H4 (cell line): ENCODE measurements around the gene THADA. TPM values are rescaled to one million over a fixed set of nuclear protein-coding genes. Genes with fewer than 3 reads are reported as not detected.

Source experiments
- DNase-seq: peaks from one replicate; pipeline ENCODE4 v3.0.0-alpha.2; 2015; ENCODE audit warnings: low spot score
- total RNA-seq: library from RNA; depleted of rRNA; stranded (reverse); fragments of >200 nt; shearing (Covaris generic); gene quantifications from 2 replicates; pipeline ENCODE4 v1.2.3, GENCODE V29; 2014

The THADA gene
- total RNA-seq, 1 experiment from 2014 or later, result 10.9 TPM

- DNase-seq, result no peak
Observed at GRCh38 chr2:43328133-43328532, 267.7 kb downstream of the THADA start.

GRCh38 chr2:43327119-43327518 lies 268.7 kb downstream of the THADA start:
- no peak for DNase-seq

GRCh38 chr2:43326101-43326825 lies 269.6 kb downstream of the THADA start:
- no peak for DNase-seq

GRCh38 chr2:43325107-43325811 lies 270.6 kb downstream of the THADA start:
- no peak for DNase-seq

- no peak for DNase-seq
Observed at GRCh38 chr2:43324259-43325106, 271.4 kb downstream of the THADA start.

GRCh38 chr2:43323857-43324256 lies 272.0 kb downstream of the THADA start:
- DNase-seq, result no peak

- DNase-seq, result no peak
Observed at GRCh38 chr2:43321446-43321845, 274.4 kb downstream of the THADA start.

DNA sequence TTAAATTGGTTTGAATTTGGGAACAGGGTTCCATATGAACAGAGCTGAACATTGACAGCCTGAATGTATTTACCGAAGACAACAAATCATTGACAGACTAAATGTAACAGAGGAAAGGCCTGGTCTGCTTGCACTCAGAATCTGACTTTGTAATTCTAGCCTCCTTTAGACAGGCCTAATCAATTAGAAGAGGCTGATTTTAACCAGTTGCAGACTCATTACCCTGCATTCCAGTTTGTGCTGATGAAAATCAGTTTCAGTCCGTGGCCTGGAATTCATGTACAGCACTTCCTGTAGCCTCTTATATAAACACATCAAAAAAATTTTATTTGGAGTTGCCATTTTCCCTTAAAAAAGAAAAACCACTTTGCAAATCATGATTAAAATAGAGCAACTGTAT lies 276.3 kb downstream of the THADA start:
- no peak for DNase-seq

GRCh38 chr2:43318791-43319190 lies 277.0 kb downstream of the THADA start:
- no peak for DNase-seq

DNA sequence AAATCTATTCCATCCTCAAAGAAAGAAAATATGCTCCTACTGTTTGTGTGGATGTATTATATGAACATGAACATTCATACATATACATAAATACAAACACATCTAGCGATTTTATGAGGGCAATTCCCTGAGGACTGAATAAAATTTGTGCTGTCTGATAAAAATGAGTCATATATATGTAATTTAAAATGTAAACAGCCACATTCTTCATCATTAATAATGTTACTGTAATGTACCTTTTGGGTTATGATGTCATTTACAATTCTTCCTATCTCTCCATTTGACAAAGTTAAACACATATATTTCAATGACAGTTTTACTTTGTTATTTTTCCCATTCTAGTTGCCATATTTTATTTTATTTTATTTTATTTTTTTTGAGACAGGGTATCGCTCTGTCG lies 278.2 kb downstream of the THADA start:
- DNase-seq, result no peak

DNA sequence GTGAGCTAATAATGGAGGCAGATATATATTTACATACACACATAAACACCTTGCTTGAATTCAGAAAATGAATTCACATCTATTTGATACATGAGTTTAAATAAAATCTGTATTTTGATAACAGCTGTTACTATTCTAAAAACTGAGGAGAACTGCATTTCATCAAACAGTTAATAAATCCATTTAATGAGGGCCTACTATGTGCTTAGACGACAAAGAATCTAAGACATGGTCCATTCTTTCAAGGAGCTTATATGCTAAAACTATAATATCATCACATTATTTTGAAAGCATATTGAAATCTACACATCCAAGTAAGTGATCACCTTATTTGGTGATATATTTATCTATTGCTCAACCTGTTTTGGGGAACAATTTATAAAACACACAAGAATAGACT lies 278.6 kb downstream of the THADA start:
- DNase-seq, result no peak

DNA sequence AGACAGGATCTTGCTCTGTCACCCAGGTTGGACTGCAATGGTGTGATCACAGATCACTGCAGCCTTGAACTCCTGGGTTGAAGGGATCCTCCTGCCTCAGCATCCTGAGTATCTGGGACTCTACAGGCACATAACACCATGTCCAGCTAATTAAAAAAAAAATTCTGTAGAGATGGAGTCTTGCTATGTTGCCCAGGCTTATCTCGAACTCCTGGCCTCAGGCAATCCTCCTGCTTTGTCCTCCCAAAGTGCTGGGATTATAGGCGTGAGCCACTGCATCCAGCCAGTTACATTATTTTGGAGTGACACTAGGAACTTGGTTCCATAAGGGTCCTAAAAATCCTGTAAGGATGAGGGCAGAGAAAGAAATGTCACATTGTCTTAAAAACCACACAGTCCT lies 280.4 kb downstream of the THADA start:
- DNase-seq, result no peak

- no peak for DNase-seq
Observed at GRCh38 chr2:43314299-43314927, 281.4 kb downstream of the THADA start.

DNA sequence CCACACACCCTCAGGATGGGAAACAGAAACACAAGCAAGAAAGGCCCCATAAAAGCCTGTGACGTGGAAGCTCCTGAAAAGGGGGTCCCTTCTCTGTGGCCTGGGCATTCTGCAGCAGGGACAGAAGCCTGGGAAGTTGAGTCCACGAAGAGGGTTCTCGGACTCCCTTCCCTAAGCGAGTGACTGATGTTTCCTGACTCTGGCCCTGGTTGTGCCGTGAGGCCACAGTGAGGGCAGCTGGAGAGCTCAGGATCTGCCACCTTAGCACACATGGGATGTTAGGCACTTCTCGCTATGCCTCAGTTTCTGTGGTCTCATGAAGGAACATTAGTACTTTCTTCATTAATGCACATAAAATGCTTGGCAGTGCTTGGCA lies 282.2 kb downstream of the THADA start:
- no peak for DNase-seq

- peak; percentile 81 for DNase-seq
Observed at GRCh38 chr2:43312755-43313641, 282.8 kb downstream of the THADA start.

DNA sequence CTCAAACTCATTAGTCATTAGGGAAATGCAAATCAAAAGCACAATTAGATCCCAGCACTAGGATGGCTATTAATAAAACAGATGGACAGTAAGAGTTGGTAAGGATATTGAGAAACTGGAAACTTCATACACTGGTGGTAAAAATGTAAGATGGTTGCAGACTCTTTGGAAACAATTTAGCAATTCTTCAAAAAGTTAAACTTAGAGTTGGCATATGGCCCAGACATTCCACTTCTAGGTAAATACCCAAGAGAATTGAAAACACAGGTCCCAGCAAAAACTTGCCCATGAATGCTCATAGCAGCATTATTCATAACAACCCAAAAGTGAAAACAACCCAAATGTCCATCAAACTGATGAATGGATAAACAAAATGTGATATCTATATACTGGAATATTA lies 284.6 kb downstream of the THADA start:
- no peak for DNase-seq

DNA sequence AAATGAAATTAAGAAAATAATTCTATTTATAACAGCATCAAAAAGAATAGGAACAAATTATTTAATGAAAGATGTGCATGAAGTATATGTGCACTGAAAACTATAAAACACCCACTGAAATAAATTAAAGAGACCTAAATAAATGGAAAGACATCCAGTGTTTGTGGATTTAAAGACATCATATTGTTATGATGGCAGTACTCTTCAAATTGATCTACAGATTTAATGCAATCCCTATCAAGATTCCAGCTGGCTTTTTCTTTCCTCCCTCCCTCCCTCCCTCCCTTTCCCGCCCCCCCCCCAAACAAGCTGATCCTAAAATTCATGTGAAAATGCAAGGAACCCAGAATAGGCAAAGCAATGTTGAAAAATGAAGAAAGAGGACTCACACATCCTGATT lies 285.9 kb downstream of the THADA start:
- no peak for DNase-seq

- DNase-seq, result no peak
Observed at GRCh38 chr2:43307973-43308372, 287.9 kb downstream of the THADA start.

DNA sequence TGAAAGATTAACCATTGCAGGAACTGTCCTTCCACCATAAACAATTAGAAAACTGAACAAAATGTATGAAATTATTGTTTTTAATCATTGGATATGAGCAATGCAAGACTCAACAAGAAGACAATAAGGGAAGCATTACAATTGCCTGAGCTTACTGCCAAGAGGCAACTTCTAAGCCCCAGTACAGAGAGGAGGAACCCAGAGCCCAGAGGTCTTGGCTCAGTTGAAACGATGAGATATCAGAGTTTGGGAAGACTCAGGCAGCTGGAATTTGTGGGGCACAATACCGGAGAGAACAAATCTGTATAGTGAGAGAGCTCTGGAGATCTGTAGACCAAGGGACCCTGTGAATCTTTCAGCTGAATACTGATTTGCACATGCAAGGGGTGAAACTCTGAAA lies 288.8 kb downstream of the THADA start:
- DNase-seq, result no peak

DNA sequence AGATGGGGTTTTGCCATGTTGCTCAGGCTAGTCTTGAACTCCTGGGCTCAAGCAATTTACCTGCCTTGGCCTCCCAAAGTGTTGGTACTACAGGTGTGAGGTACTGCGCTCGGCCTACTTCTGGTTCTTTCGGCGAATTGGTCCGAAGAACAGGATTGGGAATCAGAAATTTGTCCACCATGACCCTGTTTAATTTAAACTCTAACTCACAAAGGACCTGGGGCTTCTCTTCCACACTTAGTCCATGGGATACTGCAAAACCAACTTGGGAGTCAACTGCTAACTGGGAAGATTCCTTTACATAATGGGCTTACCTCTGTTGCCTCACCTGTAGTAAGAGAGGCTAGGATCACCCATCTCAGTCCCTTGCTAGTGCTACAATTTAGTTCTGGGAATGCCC lies 289.6 kb downstream of the THADA start:
- DNase-seq, result no peak

DNA sequence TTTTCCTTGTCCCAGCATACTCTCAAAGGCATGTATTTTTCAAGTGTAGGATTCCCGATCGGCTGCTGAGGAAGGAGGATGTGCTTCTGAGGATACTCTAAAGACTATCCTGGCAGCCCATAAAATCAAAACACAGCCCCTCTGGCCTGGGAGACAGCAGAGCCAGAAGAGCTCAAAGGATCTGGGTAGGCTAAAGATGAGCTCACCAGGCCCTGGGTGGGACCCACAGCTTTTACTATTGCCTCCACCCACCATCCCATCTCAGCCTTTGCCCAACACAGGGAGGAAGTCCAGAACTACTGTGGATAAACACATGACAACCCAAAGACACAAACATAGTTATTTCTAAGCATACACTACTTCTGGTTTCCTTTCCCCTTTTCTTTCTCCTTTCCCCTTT lies 290.3 kb downstream of the THADA start:
- no peak for DNase-seq
